CD8-positive, alpha-beta memory T cell (primary cell): Measurements from ENCODE around the gene KLRC4. TPM values are rescaled to one million over a fixed set of nuclear protein-coding genes. Genes with fewer than 3 reads are reported as not detected.
"Not testable (repeated sequence)": the region's sequence is repeated elsewhere in the genome, so short reads cannot be mapped to it uniquely, and the experiment has no call there.

Experiments used
- CTCF ChIA-PET: fragments of 350-600 bp; sonication (Branson Sonifier 250); formaldehyde crosslinking; loops from one replicate; lab custom pipeline; 2021; ENCODE audit warnings: antibody characterized with exemption; lab: Charles Lee
- POLR2A ChIA-PET: fragments of 350-600 bp; sonication (Branson Sonifier 250); formaldehyde crosslinking; loops from one replicate; lab custom pipeline; 2021; ENCODE audit warnings: antibody characterized with exemption; lab: Charles Lee
- DNase-seq, 5 donors: peaks; one replicate each; pipeline versions ENCODE4 v3.0.0 to v3.0.0-alpha.2; 2020 to 2022; ENCODE audit warnings: mixed read lengths in 1 of 5
- H3K27ac ChIP-seq: one replicate; pipeline ENCODE4 v1.7.0; 2013; ENCODE audit warnings: low read depth, mild to moderate bottlenecking, low read length, moderate library complexity
- H3K27me3 ChIP-seq: 2 replicates; pipeline ENCODE4 v1.7.0; 2013; ENCODE audit warnings: low read length, mild to moderate bottlenecking; ENCODE audit not compliant: insufficient read depth, poor library complexity, severe bottlenecking
- H3K36me3 ChIP-seq: 2 replicates; pipeline ENCODE4 v1.7.0; 2013; ENCODE audit warnings: mild to moderate bottlenecking, low read length, moderate library complexity; ENCODE audit not compliant: insufficient read depth
- H3K4me1 ChIP-seq: 2 replicates; pipeline ENCODE4 v1.7.0; 2013; ENCODE audit warnings: mild to moderate bottlenecking, low read length, moderate library complexity; ENCODE audit not compliant: insufficient read depth
- H3K4me3 ChIP-seq: 2 replicates; pipeline ENCODE4 v1.7.0; 2013; ENCODE audit warnings: mild to moderate bottlenecking, low read length
- H3K9me3 ChIP-seq: 2 replicates; pipeline ENCODE4 v1.7.0; 2013; ENCODE audit warnings: mild to moderate bottlenecking, low read length
- H3K27ac Mint-ChIP-seq, 8 donors: one replicate each; pipeline ENCODE4 v1.8.0; 2020 to 2021; ENCODE audit warnings: mixed read lengths in 8 of 8, mild to moderate bottlenecking in 6 of 8, inconsistent platforms in 3 of 8, moderate library complexity in 3 of 8
- H3K27me3 Mint-ChIP-seq, 2 donors: one replicate each; pipeline ENCODE4 v1.8.0; 2020 to 2021; ENCODE audit warnings: mixed read lengths in 2 of 2, mild to moderate bottlenecking in 1 of 2, moderate library complexity in 1 of 2
- H3K36me3 Mint-ChIP-seq, 3 donors: one replicate each; pipeline ENCODE4 v1.8.0; 2020 to 2021; ENCODE audit warnings: mixed read lengths in 3 of 3, inconsistent platforms in 1 of 3, mild to moderate bottlenecking in 1 of 3
- H3K4me1 Mint-ChIP-seq, 3 donors: one replicate each; pipeline ENCODE4 v1.8.0; 2020 to 2021; ENCODE audit warnings: mixed read lengths in 3 of 3, inconsistent platforms in 1 of 3, mild to moderate bottlenecking in 1 of 3
- H3K4me3 Mint-ChIP-seq, 7 donors: one replicate each; pipeline ENCODE4 v1.8.0; 2020 to 2021; ENCODE audit warnings: mixed read lengths in 7 of 7, mild to moderate bottlenecking in 6 of 7, moderate library complexity in 4 of 7, inconsistent platforms in 2 of 7
- H3K9me3 Mint-ChIP-seq, 5 donors: one replicate each; pipeline ENCODE4 v1.8.0; 2020 to 2022; ENCODE audit warnings: mixed read lengths in 5 of 5, mild to moderate bottlenecking in 3 of 5, moderate library complexity in 2 of 5, inconsistent platforms in 1 of 5
- polyA plus RNA-seq: library from polyadenylated mRNA; unstranded; fragments of 300-500 nt; fragmentation: Illumina TruSeq; gene quantifications from one replicate; pipeline ENCODE4 v1.2.3, GENCODE V29; 2021
- total RNA-seq, 2 experiments: library from RNA; stranded (reverse); gene quantifications; one replicate each; pipeline ENCODE4 v1.2.3, GENCODE V29; 2021

Gene KLRC4
- total and polyA plus RNA-seq, 3 experiments from 2014 or later, result 3.4 to 16.2 (median 10.7) TPM

- H3K27ac Mint-ChIP-seq, result peak overlapping the region; percentile 68 to 91 (median 84)
- H3K36me3 Mint-ChIP-seq, result peaks cover 4 to 47% (median 7%) of the 10 kb centered on the region in 3 donors
- peaks cover 29% of the 10 kb centered on the region for H3K4me1 ChIP-seq
- peak in 1 of 5 donors; percentile 52 for DNase-seq
- no peaks in the 10 kb centered on the region for H3K27me3 ChIP-seq
- H3K27me3 Mint-ChIP-seq, result no peaks in the 10 kb centered on the region
- peak overlapping the region; percentile 14 for H3K27ac ChIP-seq
- peaks cover 64 to 85% (median 81%) of the 10 kb centered on the region in 3 donors for H3K4me1 Mint-ChIP-seq
- no peaks in the 10 kb centered on the region for H3K9me3 ChIP-seq
- H3K36me3 ChIP-seq, result no peaks in the 10 kb centered on the region
- no peaks in the 10 kb centered on the region for H3K9me3 Mint-ChIP-seq
- ChIA-PET POLR2A (interaction anchor here (1.0 to 4.3 kb wide), 7 partner anchors 11 to 162 kb away, joined by 3 to 30 read pairs (median 6); no protein-coding TSS in a partner anchor), CTCF (interaction anchor here (4.4 kb wide), 1 partner anchor 14 kb away, joined by 16 read pairs; no protein-coding TSS in a partner anchor)
- H3K4me3 Mint-ChIP-seq, result peak overlapping the region; percentile 67 to 88 (median 80)
- no peak overlapping the region for H3K4me3 ChIP-seq
Measured at GRCh38 chr12:10398168-10398567, 11.4 kb downstream of the KLRC4 start.

DNA sequence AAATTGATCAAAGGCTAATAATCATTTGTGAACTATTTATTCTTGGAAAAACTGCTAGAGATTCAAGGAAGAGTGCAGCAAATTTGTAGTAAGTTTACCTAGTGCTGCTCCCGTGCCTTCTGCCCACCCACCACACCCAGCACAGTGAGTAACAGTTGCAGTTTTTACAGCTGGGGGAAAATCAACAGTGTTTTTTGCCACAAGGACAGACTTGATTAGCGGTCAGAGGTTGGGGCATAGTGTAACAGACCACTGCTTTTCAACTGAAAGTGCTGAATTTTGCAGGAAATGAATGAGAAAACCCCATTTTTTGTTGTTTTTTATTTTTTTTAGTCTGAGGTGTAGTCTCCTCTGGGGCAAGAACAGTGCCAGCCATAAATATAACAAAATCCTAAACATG lies 12.3 kb downstream of the KLRC4 start:
- DNase-seq, result peak in 3 of 5 donors; percentile 41 to 62 (median 45)
- Mint-ChIP-seq H3K4me1 (peaks cover 70 to 90% (median 85%) of the 10 kb centered on the region in 3 donors), H3K27me3 (no peaks in the 10 kb centered on the region), H3K9me3 (no peaks in the 10 kb centered on the region), H3K27ac (peak overlapping the region; percentile 68 to 91 (median 82)), H3K4me3 (peak overlapping the region; percentile 67 to 88 (median 80)), H3K36me3 (peaks cover 4 to 45% (median 4%) of the 10 kb centered on the region in 3 donors)
- H3K36me3 ChIP-seq, result no peaks in the 10 kb centered on the region
- H3K27me3 ChIP-seq, result no peaks in the 10 kb centered on the region
- peaks cover 38% of the 10 kb centered on the region for H3K4me1 ChIP-seq
- H3K27ac ChIP-seq, result peak overlapping the region; percentile 99
- CTCF ChIA-PET, result interaction anchor here (1.2 to 4.4 kb wide), 3 partner anchors 8 to 156 kb away, joined by 3 to 16 read pairs (median 4); no protein-coding TSS in a partner anchor
- peak overlapping the region; percentile 11 for H3K4me3 ChIP-seq
- POLR2A ChIA-PET, result interaction anchor here (0.5 to 4.3 kb wide), 11 partner anchors 10 to 1761 kb away, joined by 3 to 30 read pairs (median 4); no protein-coding TSS in a partner anchor
- no peaks in the 10 kb centered on the region for H3K9me3 ChIP-seq

GRCh38 chr12:10396176-10396575 lies 13.4 kb downstream of the KLRC4 start:
- Mint-ChIP-seq H3K36me3 (peaks cover 3 to 34% (median 4%) of the 10 kb centered on the region in 3 donors), H3K4me3 (peak overlapping the region; percentile 33 to 87 (median 77)), H3K27ac (peak overlapping the region; percentile 97 to 100 (median 98)), H3K4me1 (peaks cover 74 to 88% (median 81%) of the 10 kb centered on the region in 3 donors)
- CTCF ChIA-PET, result interaction anchor here (1.0 to 4.4 kb wide), 6 partner anchors 9 to 168 kb away, joined by 3 to 16 read pairs (median 4); no protein-coding TSS in a partner anchor
- POLR2A ChIA-PET, result interaction anchor here (0.6 to 4.3 kb wide), 9 partner anchors 9 to 163 kb away, joined by 3 to 30 read pairs (median 5); partner anchors contain the start of gene KLRC4
- H3K36me3 ChIP-seq, H3K9me3 ChIP-seq, H3K27me3 Mint-ChIP-seq, H3K9me3 Mint-ChIP-seq, DNase-seq, H3K27me3 ChIP-seq, H3K4me3 ChIP-seq: not testable (repeated sequence)
- H3K4me1 ChIP-seq, result peaks cover 44% of the 10 kb centered on the region
- peak overlapping the region; percentile 99 for H3K27ac ChIP-seq

DNA sequence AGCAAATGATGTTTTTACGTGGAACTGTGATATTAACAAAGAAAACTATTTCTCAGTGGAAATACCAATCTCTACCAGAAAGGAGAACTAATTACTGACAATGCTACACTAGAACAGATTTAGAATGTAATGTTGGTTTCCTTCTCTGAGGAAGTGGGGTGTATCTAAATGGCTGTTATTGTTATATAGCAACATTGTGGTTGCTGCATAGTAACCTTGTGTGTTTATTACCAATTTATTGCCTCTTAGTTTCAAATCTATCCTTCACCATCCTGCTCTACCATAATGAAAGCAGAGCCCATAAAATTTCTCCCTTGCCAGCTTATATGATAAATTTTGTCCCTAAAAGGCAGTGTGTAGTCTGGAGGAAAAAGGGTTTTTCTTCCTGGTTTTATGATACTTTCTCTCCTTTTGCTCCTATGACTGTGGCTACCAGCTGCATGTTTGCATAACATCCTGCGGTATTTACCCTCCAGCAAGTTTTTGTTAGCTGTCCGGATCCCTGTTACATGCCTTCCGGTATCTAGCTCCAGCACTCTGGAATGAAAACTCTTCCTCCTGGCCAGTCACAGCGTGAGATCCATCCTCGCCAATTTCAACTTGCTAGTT lies 14.1 kb downstream of the KLRC4 start:
- Histone ChIP-seq H3K27me3 (no peaks in the 10 kb centered on the region), H3K36me3 (no peaks in the 10 kb centered on the region), H3K4me3 (peak overlapping the region; percentile 56), H3K9me3 (no peaks in the 10 kb centered on the region), H3K27ac (peak overlapping the region; percentile 99), H3K4me1 (peaks cover 44% of the 10 kb centered on the region)
- H3K9me3 Mint-ChIP-seq, result no peaks in the 10 kb centered on the region
- no peaks in the 10 kb centered on the region for H3K27me3 Mint-ChIP-seq
- H3K36me3 Mint-ChIP-seq, result peaks cover 0 to 30% (median 4%) of the 10 kb centered on the region in 3 donors
- H3K4me1 Mint-ChIP-seq, result peaks cover 70 to 83% (median 77%) of the 10 kb centered on the region in 3 donors
- DNase-seq, result peak in 3 of 5 donors; percentile 52 to 84 (median 79)
- CTCF ChIA-PET, result interaction anchor here (1.0 to 4.4 kb wide), 6 partner anchors 10 to 169 kb away, joined by 3 to 16 read pairs (median 4); no protein-coding TSS in a partner anchor
- H3K4me3 Mint-ChIP-seq, result peak overlapping the region; percentile 75 to 87 (median 77)
- H3K27ac Mint-ChIP-seq, result peak overlapping the region; percentile 97 to 100 (median 98)
- POLR2A ChIA-PET, result interaction anchor here (0.6 to 4.3 kb wide), 9 partner anchors 9 to 164 kb away, joined by 3 to 30 read pairs (median 5); partner anchors contain the start of gene KLRC4

GRCh38 chr12:10394531-10395152 lies 14.9 kb downstream of the KLRC4 start:
- peaks cover 70 to 85% (median 74%) of the 10 kb centered on the region in 3 donors for H3K4me1 Mint-ChIP-seq
- CTCF ChIA-PET, result interaction anchor here (1.2 to 4.4 kb wide), 5 partner anchors 9 to 169 kb away, joined by 3 to 16 read pairs (median 4); no protein-coding TSS in a partner anchor
- peaks cover 39% of the 10 kb centered on the region for H3K4me1 ChIP-seq

DNA sequence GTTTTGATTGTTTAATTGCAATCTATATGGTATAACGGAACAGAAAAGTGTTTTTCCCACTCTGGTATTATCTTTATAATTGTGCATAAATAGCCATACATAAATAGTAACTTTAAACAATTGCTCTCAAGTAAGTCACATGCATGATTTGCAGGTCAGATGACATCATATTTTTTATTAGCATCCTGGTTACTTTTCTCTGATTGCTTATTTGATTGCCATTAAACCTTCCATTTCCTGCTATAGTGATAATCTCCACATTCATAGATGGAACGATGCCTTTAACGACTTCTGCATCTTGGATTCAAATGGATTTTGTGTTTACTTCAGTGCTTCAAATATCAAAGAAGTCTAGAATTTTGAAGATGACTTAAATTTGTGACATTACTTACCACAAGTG lies 16.3 kb downstream of the KLRC4 start:
- CTCF ChIA-PET, result interaction anchor here (1.2 to 3.5 kb wide), 2 partner anchors 27 to 157 kb away, joined by 4 to 24 read pairs; no protein-coding TSS in a partner anchor
- H3K9me3 ChIP-seq, result no peaks in the 10 kb centered on the region
- peaks cover 39% of the 10 kb centered on the region for H3K4me1 ChIP-seq
- no peaks in the 10 kb centered on the region for H3K36me3 ChIP-seq
- POLR2A ChIA-PET, result interaction anchor here (1.0 to 1.5 kb wide), 6 partner anchors 12 to 28 kb away, joined by 3 to 9 read pairs (median 4); no protein-coding TSS in a partner anchor
- Mint-ChIP-seq H3K4me3 (peak overlapping the region; percentile 2 to 56 (median 46)), H3K9me3 (no peaks in the 10 kb centered on the region), H3K27ac (peak overlapping the region; percentile 86 to 99 (median 98)), H3K4me1 (peaks cover 64 to 78% (median 66%) of the 10 kb centered on the region in 3 donors), H3K36me3 (peaks cover 0 to 32% (median 11%) of the 10 kb centered on the region in 3 donors), H3K27me3 (no peaks in the 10 kb centered on the region)
- no peak overlapping the region for H3K27ac ChIP-seq
- H3K4me3 ChIP-seq, result peak overlapping the region; percentile 20
- DNase-seq, result no peak
- no peaks in the 10 kb centered on the region for H3K27me3 ChIP-seq

More at GRCh38 chr12:10394531-10395152, 14.9 kb downstream of the KLRC4 start:
- not testable (repeated sequence) for H3K27me3 Mint-ChIP-seq, H3K27me3 ChIP-seq, H3K36me3 ChIP-seq, H3K4me3 ChIP-seq, H3K9me3 Mint-ChIP-seq, H3K9me3 ChIP-seq
- peaks cover 0 to 25% (median 4%) of the 10 kb centered on the region in 3 donors for H3K36me3 Mint-ChIP-seq
- peak; percentile 38 to 88 (median 78) for DNase-seq
- H3K27ac Mint-ChIP-seq, result peak overlapping the region; percentile 97 to 100 (median 98)
- POLR2A ChIA-PET, result interaction anchor here (0.7 to 4.3 kb wide), 8 partner anchors 8 to 165 kb away, joined by 3 to 30 read pairs (median 4); no protein-coding TSS in a partner anchor
- H3K27ac ChIP-seq, result peak overlapping the region; percentile 99
- H3K4me3 Mint-ChIP-seq, result peak overlapping the region; percentile 75 to 87 (median 77)

GRCh38 chr12:10392394-10392930 lies 17.1 kb downstream of the KLRC4 start:
- Histone ChIP-seq H3K9me3 (no peaks in the 10 kb centered on the region), H3K27me3 (no peaks in the 10 kb centered on the region), H3K4me3 (no peak overlapping the region), H3K36me3 (no peaks in the 10 kb centered on the region), H3K27ac (peak overlapping the region; percentile 54), H3K4me1 (peaks cover 39% of the 10 kb centered on the region)
- Mint-ChIP-seq H3K4me3 (peak overlapping the region; percentile 74 to 90 (median 81)), H3K4me1 (peaks cover 57 to 69% (median 57%) of the 10 kb centered on the region in 3 donors), H3K27ac (peak overlapping the region; percentile 89 to 99 (median 98)), H3K36me3 (peaks cover 0 to 35% (median 13%) of the 10 kb centered on the region in 3 donors), H3K9me3 (no peaks in the 10 kb centered on the region), H3K27me3 (no peaks in the 10 kb centered on the region)
- CTCF ChIA-PET, result interaction anchor here (0.7 to 3.5 kb wide), 5 partner anchors 15 to 166 kb away, joined by 3 to 24 read pairs (median 4); no protein-coding TSS in a partner anchor
- peak in 4 of 5 donors; percentile 38 to 73 (median 54) for DNase-seq
- POLR2A ChIA-PET, result interaction anchor here (0.6 to 1.5 kb wide), 8 partner anchors 11 to 167 kb away, joined by 3 to 9 read pairs (median 3); partner anchors contain the start of gene KLRC4
